Forelimb muscle (tissue), 1 donor: ENCODE results near the gene SH3GLB1. TPM values are rescaled to one million over a fixed set of nuclear protein-coding genes. Genes with fewer than 3 reads are reported as not detected.

Experiments
- DNase-seq: peaks from one replicate; pipeline ENCODE4 v3.0.0-alpha.2; 2013; ENCODE audit warnings: low read depth
- polyA plus RNA-seq: library from polyadenylated mRNA; unstranded; fragments of 120-200 nt; gene quantifications from one replicate; pipeline ENCODE4 v1.2.1, GENCODE V29; 2013; ENCODE audit not compliant: insufficient read length

Gene SH3GLB1
- polyA plus RNA-seq, 1 donor: 171 TPM

DNA sequence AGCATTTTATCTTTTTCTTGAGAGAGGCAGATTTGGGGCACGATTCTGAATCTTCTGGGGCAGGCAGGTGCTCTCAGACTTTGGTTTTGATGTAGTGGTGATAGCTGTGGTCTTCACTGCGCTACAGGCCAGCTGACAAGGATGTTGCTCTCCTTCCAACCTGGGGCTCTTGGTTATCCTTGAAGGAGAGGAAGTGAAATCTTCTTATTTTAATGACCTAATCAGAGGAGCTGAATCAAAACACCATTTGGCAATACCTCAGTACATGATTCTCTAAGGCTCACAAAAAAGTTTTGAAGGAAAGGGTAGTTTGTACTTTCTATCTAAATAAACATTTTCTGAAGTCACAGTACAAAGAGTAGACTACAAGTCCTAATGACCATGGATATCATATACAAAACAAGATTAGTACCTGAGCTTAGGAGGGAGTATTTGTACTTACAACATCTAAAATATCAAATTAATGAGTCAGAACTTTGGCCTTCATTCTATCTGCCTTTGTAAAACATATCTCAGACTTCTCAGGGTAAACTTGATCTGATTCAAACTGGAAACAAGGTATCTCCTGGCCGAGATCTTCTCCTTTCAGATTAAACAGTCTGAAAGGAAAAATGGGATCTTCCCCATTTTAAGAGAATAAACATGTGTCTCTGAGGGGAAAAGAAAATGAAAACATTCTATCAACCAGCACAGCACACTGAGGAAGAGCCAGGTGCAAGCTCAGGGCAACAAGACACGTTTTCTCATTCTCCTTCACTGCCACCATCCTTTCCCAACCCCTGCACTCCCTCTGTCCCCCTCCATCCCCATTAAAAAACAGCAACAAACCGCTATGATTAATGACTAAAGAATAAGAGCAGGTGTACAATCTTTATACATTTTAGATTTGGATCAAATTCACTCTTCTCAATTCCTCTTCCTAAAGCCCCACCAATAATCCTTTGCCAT is 69.2 kb downstream of the SH3GLB1 start:
- DNase-seq: no peak

GRCh38 chr1:86774305-86775295 is 70.2 kb downstream of the SH3GLB1 start:
- DNase-seq: no peak

- no peak for DNase-seq
These were observed 71.0 kb downstream of the SH3GLB1 start for GRCh38 chr1:86775395-86775794.

- no peak for DNase-seq
These were observed 71.7 kb downstream of the SH3GLB1 start for GRCh38 chr1:86776108-86776507.

DNA sequence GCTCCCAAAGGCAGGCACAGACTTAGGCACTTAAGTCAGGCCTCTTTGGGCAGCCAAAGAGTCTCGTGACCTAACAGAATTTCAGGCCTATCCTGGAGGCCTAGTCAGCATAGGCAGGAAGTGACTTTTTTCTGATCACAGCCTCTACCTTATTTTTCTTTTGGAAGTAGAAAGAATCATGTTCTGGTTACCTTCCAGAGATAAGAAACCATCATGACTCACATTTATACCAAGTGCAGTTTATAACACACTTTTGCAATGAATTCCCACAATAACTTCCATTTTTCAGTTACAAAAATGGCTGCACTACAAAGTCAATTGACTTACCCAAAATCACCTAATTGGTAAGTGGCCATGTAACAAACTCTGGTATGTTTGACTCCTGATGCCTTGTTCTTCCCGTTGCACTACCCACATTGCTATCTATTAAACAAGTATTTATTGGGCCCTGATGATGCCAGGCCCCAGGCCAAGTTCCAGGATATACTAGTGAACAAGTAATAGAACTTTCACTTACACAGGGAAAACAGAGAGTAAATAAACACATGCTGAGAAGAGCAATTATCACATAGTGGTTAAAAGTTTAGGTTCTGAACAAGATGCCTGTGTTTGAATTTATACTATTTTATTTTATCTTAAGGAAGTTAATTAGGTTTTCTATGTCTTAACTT is 74.3 kb downstream of the SH3GLB1 start:
- no peak for DNase-seq

- no peak for DNase-seq
These were observed 75.2 kb downstream of the SH3GLB1 start for GRCh38 chr1:86779308-86780191.

DNA sequence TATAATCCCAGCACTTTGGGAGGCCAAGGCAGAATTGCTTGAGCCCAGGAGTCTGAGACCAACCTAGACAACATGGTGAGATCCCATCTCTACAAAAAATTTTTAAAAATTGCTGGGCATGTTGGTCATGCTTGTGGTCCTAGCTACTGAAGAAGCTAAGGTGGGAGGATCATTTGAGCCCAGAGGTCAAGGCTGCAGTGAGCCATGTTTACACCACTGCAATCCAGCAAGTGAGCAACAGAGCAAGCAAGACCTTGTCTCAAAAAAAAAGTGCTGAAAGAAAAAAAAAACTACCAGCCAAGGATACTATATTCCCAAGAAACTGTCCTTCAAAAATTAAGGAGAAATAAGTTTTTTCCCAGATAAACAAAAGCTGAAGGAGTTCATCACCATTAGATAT is 78.1 kb downstream of the SH3GLB1 start:
- DNase-seq: no peak

- no peak for DNase-seq
These were observed 83.2 kb downstream of the SH3GLB1 start for GRCh38 chr1:86787621-86788020.

- DNase-seq: no peak
These were observed 84.2 kb downstream of the SH3GLB1 start for GRCh38 chr1:86788300-86789206.

GRCh38 chr1:86795316-86795715 is 90.9 kb downstream of the SH3GLB1 start:
- no peak for DNase-seq

Other genes with a start within 250 kb of the SH3GLB1 start
- not detected for gene CLCA1, start 235.6 kb upstream of the SH3GLB1 start, polyA plus RNA-seq
- not detected for gene CLCA4, start 157.5 kb upstream of the SH3GLB1 start, polyA plus RNA-seq
- gene SELENOF, start 209.6 kb downstream of the SH3GLB1 start, polyA plus RNA-seq: 116 TPM
- 16.8 TPM for gene HS2ST1, start 210.1 kb downstream of the SH3GLB1 start, polyA plus RNA-seq